Ovary (tissue), 9 donors: ENCODE data around the gene UST. TPM values are rescaled to one million over a fixed set of nuclear protein-coding genes. Genes with fewer than 3 reads are reported as not detected.
A peak's percentile ranks its signal among the peaks of the same experiment; 100 is the strongest.

Experiments used
- DNase-seq, 5 donors: peaks; one replicate each; pipeline ENCODE4 v3.0.0-alpha.2; 2019 to 2020
- H3K27ac ChIP-seq, 2 donors: fragments of 200-600 bp; one replicate each; pipeline versions ENCODE4 v1.5.1 to v1.8.0; 2019 to 2022
- H3K27me3 ChIP-seq: fragments of 200-600 bp; one replicate; pipeline ENCODE4 v1.8.0; 2022
- H3K36me3 ChIP-seq: fragments of 200-600 bp; sonication (generic); one replicate; pipeline ENCODE4 v1.5.1; 2019
- H3K4me1 ChIP-seq: one replicate; pipeline ENCODE4 v1.8.1; 2013; ENCODE audit warnings: mild to moderate bottlenecking, moderate library complexity; ENCODE audit not compliant: insufficient read depth
- H3K4me3 ChIP-seq: fragments of 200-600 bp; sonication (generic); one replicate; pipeline ENCODE4 v1.5.1; 2017
- H3K9me3 ChIP-seq, 2 donors: fragments of 200-600 bp in 1 of 2; sonication (generic) in 1 of 2; one replicate each; pipeline versions ENCODE4 v1.5.1 to v1.8.1; 2013 to 2019; ENCODE audit warnings: mild to moderate bottlenecking in 1 of 2, moderate library complexity in 1 of 2
- EP300 ChIP-seq: sonication (generic); formaldehyde crosslinking; IDR thresholded peaks from one replicate; pipeline ENCODE4 v1.6.1; 2017; ENCODE audit warnings: antibody characterized with exemption
- POLR2A ChIP-seq: fragments of 450-650 bp; IDR thresholded peaks from one replicate; pipeline ENCODE4 v1.6.1; 2017; ENCODE audit warnings: antibody characterized with exemption, mild to moderate bottlenecking, moderate library complexity
- WGBS, 3 donors: extraction: QIAGEN DNeasy Blood & Tissue Kit in 1 of 3; methylation state at CpG; one replicate each; pipeline versions ENCODE4 v1.1.5 to v1.1.7; 2013 to 2017; 5-methylcytosine and 5-hydroxymethylcytosine counted together
- intact Hi-C, 4 donors: fragments of 100-400 bp; cut with DNase I; formaldehyde crosslinking; loops; one replicate each; pipeline versions ENCODE4 v1.11.0 to v1.15.1; 2022 to 2023
- polyA plus RNA-seq, 2 donors: library from polyadenylated mRNA; stranded (reverse); fragments of 200-250 nt in 1 of 2; fragments of 350-450 nt in 1 of 2; fragmentation: Illumina TruSeq in 1 of 2; extraction: RNeasy Lipid Tissue Mini Kit (QIAGEN cat#74804) in 1 of 2; gene quantifications; one replicate each; pipeline ENCODE4 v1.2.3, GENCODE V29; 2013 to 2014
- total RNA-seq, 7 donors: library from RNA; depleted of rRNA in 2 of 7; stranded (reverse); fragments of >200 nt in 2 of 7; fragmentation: NEBNext Ultra II Directional in 3 of 7; extraction: Animal tissue kit (Norgen Biotek cat#: 25700) in 3 of 7; gene quantifications; one replicate each; pipeline versions ENCODE4 v1.1.0 to v1.2.4, GENCODE V29; 2016 to 2023
- TF ChIP-seq, protein P1 (sequence below), 3 donors: fragments of 450-650 bp in 2 of 3; fragments of 200-600 bp in 1 of 3; IDR thresholded peaks; one replicate each; pipeline versions ENCODE4 v1.5.1 to v1.8.0; 2016 to 2022; ENCODE audit warnings: antibody characterized with exemption in 3 of 3, mild to moderate bottlenecking in 1 of 3
- donor health status: DM: no; HTN: no; CAD: no; lungs with moderate emphysema.
- donor health status: DM: no; HTN: no; CAD: no.
- donor health status: Bipolar disorder and iron deficiency.
- donor health status: DM: yes; HTN: yes; CAD: no.
- donor health status: DM: no; HTN: no; CAD: no.
- donor health status: DM: yes; HTN: yes; CAD: no.

Gene UST
- total and polyA plus RNA-seq, 9 donors, result 11.8 to 20.1 (median 16.5) TPM

DNA sequence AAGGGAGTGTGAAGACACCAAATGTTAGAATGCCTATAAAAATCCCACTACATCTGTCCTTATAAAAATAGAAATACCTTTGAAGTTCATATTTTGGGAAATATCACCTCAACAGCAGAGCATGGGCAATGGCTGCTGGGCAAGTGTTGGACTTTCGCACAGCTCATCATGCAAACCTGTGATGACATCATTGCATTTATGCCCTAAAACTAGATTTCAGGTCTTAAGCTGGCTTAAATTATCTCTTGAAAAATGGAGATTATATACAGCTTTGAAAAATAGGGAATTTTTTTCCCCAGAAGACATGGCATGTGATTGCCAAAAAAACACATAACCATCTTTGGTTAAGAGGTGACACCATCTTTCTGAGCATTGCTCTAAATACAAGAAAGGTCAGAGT is 197.8 kb downstream of the UST start:
- intact Hi-C loops, result loop anchor here (5.0 to 10.0 kb wide), 5 partner anchors 197 to 382 kb away; partner anchors contain the start of gene UST (in 3 of the 4)
- no peak for DNase-seq
- no peak overlapping the region for H3K4me3 ChIP-seq
- H3K27ac ChIP-seq, result no peak overlapping the region
- H3K27me3 ChIP-seq, result no peaks in the 10 kb centered on the region
- TF ChIP-seq POLR2A, result no peak
- 90 to 99% (median 97%) methylated on average over 1 of the region's 1 CpG for WGBS, 3 donors
- H3K36me3 ChIP-seq, result no peaks in the 10 kb centered on the region
- H3K4me1 ChIP-seq, result peaks cover 7% of the 10 kb centered on the region
- H3K9me3 ChIP-seq, result no peaks in the 10 kb centered on the region

DNA sequence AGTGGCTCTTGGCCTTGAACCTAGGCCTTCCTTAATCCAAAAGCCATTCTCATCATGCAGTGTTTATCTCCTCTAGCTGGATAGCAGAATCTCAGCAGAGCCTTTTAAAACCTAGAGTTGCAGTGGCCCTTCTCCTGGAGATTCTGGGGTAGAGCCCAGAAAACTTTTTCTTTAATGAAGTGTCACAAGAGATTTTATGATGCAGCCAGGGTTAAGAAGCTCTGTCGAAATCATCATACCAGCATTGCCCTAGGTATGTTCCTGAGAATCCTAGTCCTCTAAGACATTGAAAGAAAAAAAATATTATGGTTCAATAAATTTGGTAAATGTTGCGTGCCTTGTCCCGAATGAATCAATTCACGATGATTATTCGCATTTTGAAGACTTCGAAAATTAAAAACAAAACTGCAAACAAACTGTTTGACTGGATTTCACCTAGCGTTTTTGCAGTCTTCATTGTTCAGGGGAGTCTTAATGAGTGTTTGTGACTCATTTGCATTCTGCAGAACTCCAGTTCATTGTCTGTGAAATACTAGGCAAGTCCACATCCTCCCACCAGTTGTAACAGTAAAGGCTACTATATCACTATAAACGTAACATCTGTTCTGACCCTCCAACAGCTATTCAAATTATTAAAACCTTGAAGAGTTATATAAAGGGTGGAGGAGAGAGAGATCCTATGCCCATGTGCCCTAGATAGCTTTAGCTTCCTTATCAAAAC is 198.6 kb downstream of the UST start:
- no peak overlapping the region for H3K27ac ChIP-seq

DNA sequence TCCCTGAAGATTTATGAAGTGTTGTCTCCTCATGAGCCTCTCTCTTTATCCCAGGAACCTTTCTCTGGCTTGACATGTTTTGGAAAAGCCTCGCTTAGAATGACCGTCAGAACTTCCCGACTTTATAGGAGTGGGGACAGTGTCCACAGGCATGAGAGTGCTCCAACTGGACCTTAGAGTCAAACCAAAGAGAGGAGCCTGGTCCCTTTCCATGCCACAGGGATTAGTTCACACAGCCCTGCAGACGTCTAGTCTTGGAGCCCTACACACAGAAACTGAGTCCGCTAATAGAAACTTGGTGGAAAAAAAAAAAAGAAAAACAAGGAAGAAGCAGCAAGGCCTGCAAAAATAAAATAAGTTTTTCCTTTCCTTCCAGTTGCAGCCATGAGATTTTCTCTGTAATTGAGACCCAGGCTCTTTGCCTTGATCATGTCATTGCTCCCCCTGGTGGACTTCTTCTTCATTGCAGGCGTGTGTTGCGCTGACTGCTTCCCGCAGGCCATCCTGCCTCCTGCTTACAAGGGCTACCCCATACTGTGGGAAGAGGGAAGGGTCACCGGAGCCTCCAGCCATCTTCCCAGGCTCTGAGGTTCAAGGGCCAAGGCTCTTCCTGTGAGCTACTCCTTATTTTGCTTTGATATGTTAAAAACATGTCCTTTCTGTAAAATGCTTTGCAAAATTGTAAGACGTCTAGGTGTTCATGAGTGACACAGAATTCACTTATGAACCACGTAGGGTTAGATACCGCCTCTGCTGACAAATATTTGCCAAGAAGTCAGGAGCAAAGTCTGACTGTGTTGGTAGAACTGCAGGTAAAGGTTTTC is 201.0 kb downstream of the UST start:
- peak; percentile 78 to 88 (median 87) for DNase-seq
- Histone ChIP-seq H3K4me1 (peaks cover 6% of the 10 kb centered on the region), H3K9me3 (no peaks in the 10 kb centered on the region), H3K4me3 (no peak overlapping the region), H3K27me3 (no peaks in the 10 kb centered on the region), H3K27ac (no peak overlapping the region), H3K36me3 (no peaks in the 10 kb centered on the region)
- TF ChIP-seq, protein P1, sequence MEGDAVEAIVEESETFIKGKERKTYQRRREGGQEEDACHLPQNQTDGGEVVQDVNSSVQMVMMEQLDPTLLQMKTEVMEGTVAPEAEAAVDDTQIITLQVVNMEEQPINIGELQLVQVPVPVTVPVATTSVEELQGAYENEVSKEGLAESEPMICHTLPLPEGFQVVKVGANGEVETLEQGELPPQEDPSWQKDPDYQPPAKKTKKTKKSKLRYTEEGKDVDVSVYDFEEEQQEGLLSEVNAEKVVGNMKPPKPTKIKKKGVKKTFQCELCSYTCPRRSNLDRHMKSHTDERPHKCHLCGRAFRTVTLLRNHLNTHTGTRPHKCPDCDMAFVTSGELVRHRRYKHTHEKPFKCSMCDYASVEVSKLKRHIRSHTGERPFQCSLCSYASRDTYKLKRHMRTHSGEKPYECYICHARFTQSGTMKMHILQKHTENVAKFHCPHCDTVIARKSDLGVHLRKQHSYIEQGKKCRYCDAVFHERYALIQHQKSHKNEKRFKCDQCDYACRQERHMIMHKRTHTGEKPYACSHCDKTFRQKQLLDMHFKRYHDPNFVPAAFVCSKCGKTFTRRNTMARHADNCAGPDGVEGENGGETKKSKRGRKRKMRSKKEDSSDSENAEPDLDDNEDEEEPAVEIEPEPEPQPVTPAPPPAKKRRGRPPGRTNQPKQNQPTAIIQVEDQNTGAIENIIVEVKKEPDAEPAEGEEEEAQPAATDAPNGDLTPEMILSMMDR (IDR thresholded peaks at IDR 0.05), result peak; percentile 81 to 84 (median 82)
- TF ChIP-seq EP300 (no peak), POLR2A (no peak)
- intact Hi-C loops, result loop anchor here (5.0 to 10.0 kb wide), 5 partner anchors 201 to 386 kb away; partner anchors contain the start of gene UST (in 3 of the 4)
- WGBS, 3 donors, result 27 to 28% (median 28%) methylated on average over 12 of the region's 12 CpGs

More for the DNA sequence above, 198.6 kb downstream of the UST start:
- H3K9me3 ChIP-seq, result no peaks in the 10 kb centered on the region
- intact Hi-C loops, result loop anchor here (5.0 to 10.0 kb wide), 5 partner anchors 198 to 383 kb away; partner anchors contain the start of gene UST (in 3 of the 4)
- WGBS, 3 donors, result 63 to 65% (median 63%) methylated on average over 8 of the region's 8 CpGs
- no peak for DNase-seq
- no peaks in the 10 kb centered on the region for H3K27me3 ChIP-seq
- H3K4me3 ChIP-seq, result no peak overlapping the region
- H3K4me1 ChIP-seq, result peaks cover 7% of the 10 kb centered on the region
- H3K36me3 ChIP-seq, result no peaks in the 10 kb centered on the region
- TF ChIP-seq POLR2A (no peak), EP300 (no peak)
- TF ChIP-seq, protein P1 (IDR thresholded peaks at IDR 0.05), result no peak

- Histone ChIP-seq H3K27me3 (no peaks in the 10 kb centered on the region), H3K4me3 (no peak overlapping the region), H3K36me3 (no peaks in the 10 kb centered on the region), H3K4me1 (peaks cover 6% of the 10 kb centered on the region), H3K27ac (no peak overlapping the region), H3K9me3 (no peaks in the 10 kb centered on the region)
- no peak for DNase-seq
- whole genome bisulfite sequencing, 3 donors, result 74 to 78% (median 76%) methylated on average over 6 of the region's 6 CpGs
- intact Hi-C loops, result loop anchor here in 2 of 4 donors (10.0 kb wide), 2 partner anchors 207 to 377 kb away; partner anchors contain the start of gene UST (in 1 of the 2)
- TF ChIP-seq, protein P1 (IDR thresholded peaks at IDR 0.05), result no peak
- TF ChIP-seq EP300, result no peak
- TF ChIP-seq POLR2A, result no peak
These were observed 204.8 kb downstream of the UST start for GRCh38 chr6:148951662-148952061.
